CD4-positive, alpha-beta memory T cell (primary cell): Measurements from ENCODE around the gene IQGAP2. TPM values are rescaled to one million over a fixed set of nuclear protein-coding genes. Genes with fewer than 3 reads are reported as not detected.
"Not testable (repeated sequence)": the region's sequence is repeated elsewhere in the genome, so short reads cannot be mapped to it uniquely, and the experiment has no call there.

Source experiments
- CTCF ChIA-PET: fragments of 350-600 bp; sonication (Branson Sonifier 250); formaldehyde crosslinking; loops from one replicate; lab custom pipeline; 2021; ENCODE audit warnings: inconsistent platforms; ENCODE audit not compliant: partially characterized antibody; lab: Charles Lee
- POLR2A ChIA-PET: fragments of 350-600 bp; sonication (Branson Sonifier 250); formaldehyde crosslinking; loops from one replicate; lab custom pipeline; 2021; ENCODE audit not compliant: partially characterized antibody; lab: Charles Lee
- DNase-seq, 5 donors: peaks; one replicate each; pipeline versions ENCODE4 v3.0.0 to v3.0.0-alpha.2; 2020 to 2022; ENCODE audit warnings: mixed read lengths in 1 of 5
- H3K27ac ChIP-seq: one replicate; pipeline ENCODE4 v1.7.0; 2013; ENCODE audit warnings: low read depth, low read length
- H3K27me3 ChIP-seq: 2 replicates; pipeline ENCODE4 v1.7.0; 2013; ENCODE audit warnings: mild to moderate bottlenecking, low read length, moderate library complexity; ENCODE audit not compliant: insufficient read depth
- H3K36me3 ChIP-seq: 2 replicates; pipeline ENCODE4 v1.7.0; 2013; ENCODE audit warnings: mild to moderate bottlenecking, low read length, moderate library complexity; ENCODE audit not compliant: insufficient read depth
- H3K4me1 ChIP-seq: 2 replicates; pipeline ENCODE4 v1.7.0; 2013; ENCODE audit warnings: mild to moderate bottlenecking, low read length, moderate library complexity; ENCODE audit not compliant: insufficient read depth
- H3K4me3 ChIP-seq, 2 donors: one replicate each; pipeline ENCODE4 v1.7.0; 2013; ENCODE audit warnings: low read length in 2 of 2, mild to moderate bottlenecking in 1 of 2
- H3K9me3 ChIP-seq, 2 donors: one replicate each; pipeline ENCODE4 v1.7.0; 2013; ENCODE audit warnings: low read length in 2 of 2, control low read depth in 1 of 2; ENCODE audit not compliant: control insufficient read depth in 1 of 2
- H3K27ac Mint-ChIP-seq, 7 donors: one replicate each; pipeline ENCODE4 v1.8.0; 2020 to 2021; ENCODE audit warnings: mixed read lengths in 7 of 7, mild to moderate bottlenecking in 6 of 7, inconsistent platforms in 3 of 7, moderate library complexity in 3 of 7
- H3K27me3 Mint-ChIP-seq, 2 donors: one replicate each; pipeline ENCODE4 v1.8.0; 2020 to 2021; ENCODE audit warnings: mixed read lengths in 2 of 2
- H3K36me3 Mint-ChIP-seq, 2 donors: one replicate each; pipeline ENCODE4 v1.8.0; 2020 to 2021; ENCODE audit warnings: mixed read lengths in 2 of 2, inconsistent platforms in 1 of 2, mild to moderate bottlenecking in 1 of 2
- H3K4me1 Mint-ChIP-seq, 4 donors: one replicate each; pipeline ENCODE4 v1.8.0; 2020 to 2021; ENCODE audit warnings: mixed read lengths in 4 of 4, mild to moderate bottlenecking in 1 of 4
- H3K4me3 Mint-ChIP-seq, 8 donors: one replicate each; pipeline ENCODE4 v1.8.0; 2020 to 2021; ENCODE audit warnings: mixed read lengths in 8 of 8, mild to moderate bottlenecking in 7 of 8, moderate library complexity in 6 of 8, inconsistent platforms in 3 of 8
- H3K9me3 Mint-ChIP-seq, 8 donors: one replicate each; pipeline ENCODE4 v1.8.0; 2020 to 2021; ENCODE audit warnings: mixed read lengths in 8 of 8, mild to moderate bottlenecking in 5 of 8, inconsistent platforms in 3 of 8, moderate library complexity in 1 of 8
- intact Hi-C: fragments of 100-400 bp; cut with micrococcal nuclease; formaldehyde crosslinking; loops from one replicate; pipeline ENCODE4 v1.15.1; 2023
- polyA plus RNA-seq, 2 donors: library from polyadenylated mRNA; unstranded; fragments of 300-500 nt; fragmentation: Illumina TruSeq; gene quantifications; one replicate each; pipeline ENCODE4 v1.2.3, GENCODE V29; 2021
- total RNA-seq, 2 experiments: library from RNA; stranded (reverse); gene quantifications; one replicate each; pipeline ENCODE4 v1.2.3, GENCODE V29; 2021

IQGAP2 gene
- total and polyA plus RNA-seq, 4 experiments from 2014 or later, result 24.7 to 126 (median 98.5) TPM

GRCh38 chr5:76679231-76679630, 276.1 kb downstream of the IQGAP2 start:
- Mint-ChIP-seq H3K36me3 (peaks cover 72 to 74% of the 10 kb centered on the region in 2 donors), H3K9me3 (peaks cover 0 to 2% (median 0%) of the 10 kb centered on the region in 8 donors), H3K27me3 (no peaks in the 10 kb centered on the region), H3K27ac (peak overlapping the region in 2 of 7 donors; percentile 55 to 57), H3K4me1 (peaks cover 0 to 6% (median 3%) of the 10 kb centered on the region in 4 donors), H3K4me3 (no peak overlapping the region)
- H3K36me3 ChIP-seq, result peaks cover 43% of the 10 kb centered on the region
- no peak for DNase-seq
- POLR2A ChIA-PET, result no interaction called here
- no peaks in the 10 kb centered on the region for H3K4me1 ChIP-seq
- CTCF ChIA-PET, result interaction anchor here (1.5 kb wide), 2 partner anchors 95 to 96 kb away, joined by 4 to 8 read pairs; no protein-coding TSS in a partner anchor
- no peak overlapping the region for H3K27ac ChIP-seq
- H3K27me3 ChIP-seq, result no peaks in the 10 kb centered on the region
- no peak overlapping the region for H3K4me3 ChIP-seq
- no peaks in the 10 kb centered on the region for H3K9me3 ChIP-seq
- intact Hi-C loops, result no loop called here

DNA sequence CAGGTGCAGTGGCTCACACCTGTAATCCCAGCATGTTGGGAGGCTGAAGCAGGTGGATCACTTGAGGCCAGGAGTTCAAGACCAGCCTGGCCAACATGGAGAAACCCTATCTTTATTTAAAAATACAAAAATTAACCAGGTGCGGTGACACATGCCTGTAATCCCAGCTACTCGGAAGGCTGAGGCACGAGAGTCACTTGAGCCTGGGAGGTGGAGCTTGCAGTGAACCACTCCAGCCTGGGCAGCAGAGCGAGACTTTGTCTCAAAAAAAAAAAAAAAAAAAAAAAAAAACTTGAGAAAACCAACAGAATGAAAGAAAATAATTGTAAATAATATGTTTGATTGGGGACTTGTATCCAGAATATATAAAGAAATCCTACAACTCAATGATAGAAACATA, 277.7 kb downstream of the IQGAP2 start:
- H3K9me3 Mint-ChIP-seq, H3K27me3 Mint-ChIP-seq, H3K4me3 Mint-ChIP-seq, H3K4me1 ChIP-seq, H3K4me1 Mint-ChIP-seq, H3K27me3 ChIP-seq, DNase-seq, H3K4me3 ChIP-seq, H3K27ac Mint-ChIP-seq, intact Hi-C loops, H3K27ac ChIP-seq, H3K9me3 ChIP-seq: not testable (repeated sequence)
- CTCF ChIA-PET, result interaction anchor here (0.6 to 1.5 kb wide), 4 partner anchors 34 to 1306 kb away, joined by 3 to 4 read pairs (median 3); no protein-coding TSS in a partner anchor
- H3K36me3 ChIP-seq, result peaks cover 33% of the 10 kb centered on the region
- POLR2A ChIA-PET, result interaction anchor here (0.6 kb wide), 1 partner anchor 1933 kb away, joined by 3 read pairs; no protein-coding TSS in a partner anchor
- H3K36me3 Mint-ChIP-seq, result peaks cover 72 to 75% of the 10 kb centered on the region in 2 donors

- Mint-ChIP-seq H3K4me3 (no peak overlapping the region), H3K27me3 (no peaks in the 10 kb centered on the region), H3K27ac (no peak overlapping the region), H3K4me1 (peaks cover 0 to 6% (median 3%) of the 10 kb centered on the region in 4 donors), H3K9me3 (peaks cover 0 to 2% (median 0%) of the 10 kb centered on the region in 8 donors), H3K36me3 (peaks cover 71 to 72% of the 10 kb centered on the region in 2 donors)
- DNase-seq, result no peak
- Histone ChIP-seq H3K36me3 (peaks cover 29% of the 10 kb centered on the region), H3K4me3 (no peak overlapping the region), H3K4me1 (no peaks in the 10 kb centered on the region), H3K9me3 (no peaks in the 10 kb centered on the region), H3K27ac (no peak overlapping the region), H3K27me3 (no peaks in the 10 kb centered on the region)
- intact Hi-C loops, result no loop called here
- ChIA-PET CTCF (no interaction called here), POLR2A (interaction anchor here (0.6 kb wide), 1 partner anchor 1934 kb away, joined by 3 read pairs; no protein-coding TSS in a partner anchor)
Observed at GRCh38 chr5:76681287-76681686, 278.2 kb downstream of the IQGAP2 start.

- no peaks in the 10 kb centered on the region for H3K4me1 ChIP-seq
- peaks cover 0 to under 1% (median 0%) of the 10 kb centered on the region in 8 donors for H3K9me3 Mint-ChIP-seq
- H3K36me3 ChIP-seq, result peaks cover 19% of the 10 kb centered on the region
- ChIA-PET POLR2A (no interaction called here), CTCF (interaction anchor here (0.9 to 1.4 kb wide), 2 partner anchors 57 to 92 kb away, joined by 4 to 7 read pairs; no protein-coding TSS in a partner anchor)
- intact Hi-C loops, result no loop called here
- peaks cover 66 to 71% of the 10 kb centered on the region in 2 donors for H3K36me3 Mint-ChIP-seq
- no peaks in the 10 kb centered on the region for H3K27me3 ChIP-seq
- H3K27ac Mint-ChIP-seq, result peak overlapping the region in 1 of 7 donors; percentile 13
- DNase-seq, result no peak
- H3K27ac ChIP-seq, result no peak overlapping the region
- H3K9me3 ChIP-seq, result no peaks in the 10 kb centered on the region
- peaks cover 0 to 6% (median 3%) of the 10 kb centered on the region in 4 donors for H3K4me1 Mint-ChIP-seq
- no peak overlapping the region for H3K4me3 ChIP-seq
- H3K4me3 Mint-ChIP-seq, result no peak overlapping the region
- no peaks in the 10 kb centered on the region for H3K27me3 Mint-ChIP-seq
Observed at GRCh38 chr5:76682387-76682786, 279.3 kb downstream of the IQGAP2 start.

GRCh38 chr5:76683816-76684731, 281.0 kb downstream of the IQGAP2 start:
- H3K27ac ChIP-seq, result no peak overlapping the region
- intact Hi-C loops, result no loop called here
- H3K9me3 Mint-ChIP-seq, result no peaks in the 10 kb centered on the region
- H3K27ac Mint-ChIP-seq, result peak overlapping the region in 5 of 7 donors; percentile 0 to 28 (median 18)
- H3K4me3 Mint-ChIP-seq, result no peak overlapping the region
- no peaks in the 10 kb centered on the region for H3K27me3 Mint-ChIP-seq
- no peak for DNase-seq
- ChIA-PET CTCF (interaction anchor here (0.8 to 1.5 kb wide), 2 partner anchors 21 to 91 kb away, joined by 3 read pairs; no protein-coding TSS in a partner anchor), POLR2A (interaction anchor here (0.8 kb wide), 1 partner anchor 90 kb away, joined by 3 read pairs; no protein-coding TSS in a partner anchor)
- peaks cover 6% of the 10 kb centered on the region for H3K36me3 ChIP-seq
- no peak overlapping the region for H3K4me3 ChIP-seq
- H3K4me1 ChIP-seq, result no peaks in the 10 kb centered on the region
- H3K36me3 Mint-ChIP-seq, result peaks cover 66 to 73% of the 10 kb centered on the region in 2 donors
- H3K27me3 ChIP-seq, result no peaks in the 10 kb centered on the region
- H3K9me3 ChIP-seq, result no peaks in the 10 kb centered on the region
- H3K4me1 Mint-ChIP-seq, result peaks cover 0 to 6% (median 3%) of the 10 kb centered on the region in 4 donors

DNA sequence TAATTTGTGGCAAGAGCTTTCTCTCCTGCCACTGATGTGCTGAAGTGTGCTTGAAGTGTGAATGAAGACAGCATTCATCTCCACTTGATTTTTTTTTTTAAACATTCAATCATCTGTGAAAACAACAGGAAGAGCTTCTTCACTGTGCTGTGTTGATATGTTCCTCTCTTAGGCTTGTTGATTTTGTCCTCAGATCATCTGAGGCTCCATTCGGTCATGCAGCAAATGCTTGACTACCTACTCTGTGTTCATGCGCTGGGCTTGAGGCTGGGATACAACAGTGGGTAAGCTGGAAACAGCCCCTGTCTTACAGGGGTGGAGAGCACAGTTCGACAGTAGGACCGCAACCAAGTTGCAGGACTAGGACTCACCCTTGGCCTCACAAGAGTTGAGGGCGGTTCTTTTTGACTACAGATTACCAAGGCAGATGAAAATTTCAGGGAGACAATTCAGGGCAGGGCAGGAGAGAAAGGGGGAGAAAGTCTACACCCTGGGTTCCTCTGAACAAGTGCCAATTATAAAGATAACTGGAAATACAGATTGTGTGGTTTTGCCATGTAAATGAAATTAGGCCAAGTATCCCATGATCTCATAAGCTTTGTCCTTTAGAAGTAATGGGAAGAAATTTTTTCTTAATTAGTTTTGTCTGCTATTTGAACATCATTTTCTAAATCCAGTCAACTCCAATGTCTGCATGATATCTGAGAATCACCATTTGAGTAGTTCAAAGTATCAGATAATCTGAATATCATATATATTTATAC, 281.9 kb downstream of the IQGAP2 start:
- ChIA-PET CTCF (interaction anchor here (0.8 kb wide), 1 partner anchor 90 kb away, joined by 3 read pairs; no protein-coding TSS in a partner anchor), POLR2A (interaction anchor here (0.8 kb wide), 1 partner anchor 89 kb away, joined by 3 read pairs; no protein-coding TSS in a partner anchor)
- Mint-ChIP-seq H3K9me3 (no peaks in the 10 kb centered on the region), H3K4me1 (peaks cover 0 to 6% (median 2%) of the 10 kb centered on the region in 4 donors), H3K27ac (peak overlapping the region in 2 of 7 donors; percentile 12 to 28), H3K36me3 (peaks cover 65 to 72% of the 10 kb centered on the region in 2 donors), H3K4me3 (no peak overlapping the region), H3K27me3 (no peaks in the 10 kb centered on the region)
- intact Hi-C loops, result no loop called here
- Histone ChIP-seq H3K36me3 (peaks cover 6% of the 10 kb centered on the region), H3K27me3 (no peaks in the 10 kb centered on the region), H3K4me3 (no peak overlapping the region), H3K27ac (no peak overlapping the region), H3K4me1 (no peaks in the 10 kb centered on the region), H3K9me3 (no peaks in the 10 kb centered on the region)
- no peak for DNase-seq
